Mucosa of descending colon (tissue), 3 donors: ENCODE measurements around the gene DBR1. TPM values are rescaled to one million over a fixed set of nuclear protein-coding genes. Genes with fewer than 3 reads are reported as not detected.
A peak's percentile ranks its signal among the peaks of the same experiment; 100 is the strongest.

Experiments used
- ATAC-seq: fragments of 200-7000 bp; cut with Tn5 transposase; one replicate; pipeline ENCODE4 v1.9.1; 2020; ENCODE audit warnings: mild to moderate bottlenecking, moderate library complexity
- DNase-seq, 3 donors: peaks; one replicate each; pipeline ENCODE4 v3.0.0-alpha.2; 2020
- H3K36me3 ChIP-seq: fragments of 200-600 bp; one replicate; pipeline ENCODE4 v1.8.0; 2021; ENCODE audit warnings: low read depth, mild to moderate bottlenecking
- H3K4me1 ChIP-seq: fragments of 200-600 bp; one replicate; pipeline ENCODE4 v1.8.0; 2021; ENCODE audit warnings: low read depth, mild to moderate bottlenecking
- H3K4me3 ChIP-seq: fragments of 200-600 bp; one replicate; pipeline ENCODE4 v1.8.0; 2021; ENCODE audit warnings: mild to moderate bottlenecking
- H3K9me3 ChIP-seq: fragments of 200-600 bp; one replicate; pipeline ENCODE4 v1.8.0; 2021; ENCODE audit warnings: mild to moderate bottlenecking
- intact Hi-C, 2 donors: fragments of 100-400 bp; cut with DNase I in 1 of 2; cut with micrococcal nuclease in 1 of 2; formaldehyde crosslinking; loops; one replicate each; pipeline versions ENCODE4 v1.11.0 to v1.11.1; 2022; cut with DNase I, micrococcal nuclease
- total RNA-seq, 3 donors: library from RNA; stranded (reverse); fragmentation: NEBNext Ultra II Directional in 2 of 3; extraction: Animal tissue kit (Norgen Biotek cat#: 25700) in 2 of 3; gene quantifications; one replicate each; pipeline versions ENCODE4 v1.2.1 to v1.2.4, GENCODE V29; 2021 to 2023
- TF ChIP-seq, protein P1 (sequence below): fragments of 200-600 bp; IDR thresholded peaks from one replicate; pipeline ENCODE4 v1.8.0; 2022; ENCODE audit warnings: antibody characterized with exemption, mild to moderate bottlenecking
- donor health status: DM: no; HTN: no; CAD: no; lungs with moderate emphysema.
- donor health status: DM: no; HTN: no; CAD: no.
- donor health status: DM: no; HTN: yes; CAD: no.

DBR1 gene
- total RNA-seq, 3 donors from 2014 or later, result 10.5 to 11.6 (median 11.6) TPM

DNA sequence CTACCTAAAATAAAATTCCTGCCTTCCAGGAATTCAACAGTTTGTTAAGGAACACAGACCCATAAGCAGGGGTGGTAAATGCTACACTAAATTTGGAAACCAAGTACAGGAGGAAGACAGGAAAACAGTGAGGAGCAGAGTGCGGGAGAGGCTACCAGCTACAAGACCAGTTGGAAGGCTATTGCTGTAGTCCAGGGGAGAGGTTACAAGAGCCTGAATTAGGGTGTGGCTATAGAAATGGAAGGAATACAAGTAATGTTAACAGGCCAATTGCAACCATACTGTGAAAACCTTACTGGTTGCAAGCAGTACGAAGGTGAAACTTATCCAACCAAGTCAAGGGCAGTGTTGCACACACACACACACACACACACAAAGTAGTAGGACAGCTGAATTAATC, 11.5 kb upstream of the DBR1 start:
- intact Hi-C loops, result no loop called here
- DNase-seq, result no peak
- H3K9me3 ChIP-seq, result no peaks in the 10 kb centered on the region
- TF ChIP-seq, protein P1, sequence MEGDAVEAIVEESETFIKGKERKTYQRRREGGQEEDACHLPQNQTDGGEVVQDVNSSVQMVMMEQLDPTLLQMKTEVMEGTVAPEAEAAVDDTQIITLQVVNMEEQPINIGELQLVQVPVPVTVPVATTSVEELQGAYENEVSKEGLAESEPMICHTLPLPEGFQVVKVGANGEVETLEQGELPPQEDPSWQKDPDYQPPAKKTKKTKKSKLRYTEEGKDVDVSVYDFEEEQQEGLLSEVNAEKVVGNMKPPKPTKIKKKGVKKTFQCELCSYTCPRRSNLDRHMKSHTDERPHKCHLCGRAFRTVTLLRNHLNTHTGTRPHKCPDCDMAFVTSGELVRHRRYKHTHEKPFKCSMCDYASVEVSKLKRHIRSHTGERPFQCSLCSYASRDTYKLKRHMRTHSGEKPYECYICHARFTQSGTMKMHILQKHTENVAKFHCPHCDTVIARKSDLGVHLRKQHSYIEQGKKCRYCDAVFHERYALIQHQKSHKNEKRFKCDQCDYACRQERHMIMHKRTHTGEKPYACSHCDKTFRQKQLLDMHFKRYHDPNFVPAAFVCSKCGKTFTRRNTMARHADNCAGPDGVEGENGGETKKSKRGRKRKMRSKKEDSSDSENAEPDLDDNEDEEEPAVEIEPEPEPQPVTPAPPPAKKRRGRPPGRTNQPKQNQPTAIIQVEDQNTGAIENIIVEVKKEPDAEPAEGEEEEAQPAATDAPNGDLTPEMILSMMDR, result no peak
- H3K4me3 ChIP-seq, result no peak overlapping the region
- no peaks in the 10 kb centered on the region for H3K36me3 ChIP-seq
- no peak for ATAC-seq
- H3K4me1 ChIP-seq, result peaks cover 19% of the 10 kb centered on the region

DNA sequence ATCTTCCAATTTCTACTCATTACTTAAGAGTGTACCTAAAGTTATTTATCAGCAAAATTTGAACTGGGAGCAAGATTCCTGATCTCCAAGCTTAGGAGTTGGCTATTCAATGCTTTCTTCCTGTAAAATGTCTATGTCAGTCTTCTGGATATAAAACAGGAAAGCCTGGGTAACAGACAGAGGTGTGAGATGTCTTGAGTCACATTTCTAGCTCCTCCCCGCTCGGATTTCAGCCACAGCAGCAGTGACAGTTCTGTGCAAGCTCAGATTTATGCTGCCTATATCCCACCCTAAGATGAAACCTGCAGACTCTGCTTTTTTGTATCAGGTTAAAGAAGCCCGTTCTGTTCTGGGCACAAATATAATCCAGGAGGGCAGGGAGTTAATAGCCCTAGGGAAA, 10.3 kb upstream of the DBR1 start:
- Histone ChIP-seq H3K4me1 (peaks cover 19% of the 10 kb centered on the region), H3K36me3 (no peaks in the 10 kb centered on the region), H3K4me3 (no peak overlapping the region), H3K9me3 (no peaks in the 10 kb centered on the region)
- intact Hi-C loops, result no loop called here
- no peak for DNase-seq
- TF ChIP-seq, protein P1, result no peak
- no peak for ATAC-seq

DNA sequence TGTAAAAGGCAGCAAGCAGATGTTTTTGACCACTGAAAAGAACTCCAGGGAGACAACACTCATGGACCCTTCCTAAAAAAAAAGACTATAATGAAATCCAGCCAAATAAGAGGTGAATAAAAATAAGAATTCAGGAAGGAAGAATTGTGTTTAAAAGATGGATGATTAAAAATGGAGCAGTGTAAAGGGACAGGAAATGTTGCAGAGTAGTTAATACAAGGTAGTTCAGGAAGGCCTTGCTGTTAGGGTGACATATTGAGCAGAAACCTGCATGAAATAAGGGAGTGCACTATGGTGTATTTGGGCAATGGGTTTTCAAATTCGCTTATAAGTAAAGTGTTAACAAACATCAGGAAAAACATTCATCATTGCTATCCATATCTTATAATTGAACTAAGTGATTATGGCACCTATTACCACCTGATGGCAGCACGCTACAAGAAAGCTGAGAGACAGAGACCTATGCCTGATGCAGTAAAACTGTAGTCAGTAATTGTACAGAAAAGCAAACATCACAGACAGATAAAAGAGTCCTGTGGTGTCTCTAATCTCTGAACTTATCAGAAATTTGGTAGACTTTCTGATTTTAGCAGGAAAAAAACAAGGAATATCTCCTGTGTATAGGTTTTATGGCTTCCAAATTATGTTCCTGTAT, 5.8 kb upstream of the DBR1 start:
- H3K4me1 ChIP-seq, result no peaks in the 10 kb centered on the region
- H3K9me3 ChIP-seq, result no peaks in the 10 kb centered on the region
- intact Hi-C loops, result no loop called here
- DNase-seq (peak in 1 of 3 donors; percentile 68), ATAC-seq (peak; percentile 88)
- H3K36me3 ChIP-seq, result no peaks in the 10 kb centered on the region
- H3K4me3 ChIP-seq, result no peak overlapping the region
- TF ChIP-seq, protein P1, result no peak

DNA sequence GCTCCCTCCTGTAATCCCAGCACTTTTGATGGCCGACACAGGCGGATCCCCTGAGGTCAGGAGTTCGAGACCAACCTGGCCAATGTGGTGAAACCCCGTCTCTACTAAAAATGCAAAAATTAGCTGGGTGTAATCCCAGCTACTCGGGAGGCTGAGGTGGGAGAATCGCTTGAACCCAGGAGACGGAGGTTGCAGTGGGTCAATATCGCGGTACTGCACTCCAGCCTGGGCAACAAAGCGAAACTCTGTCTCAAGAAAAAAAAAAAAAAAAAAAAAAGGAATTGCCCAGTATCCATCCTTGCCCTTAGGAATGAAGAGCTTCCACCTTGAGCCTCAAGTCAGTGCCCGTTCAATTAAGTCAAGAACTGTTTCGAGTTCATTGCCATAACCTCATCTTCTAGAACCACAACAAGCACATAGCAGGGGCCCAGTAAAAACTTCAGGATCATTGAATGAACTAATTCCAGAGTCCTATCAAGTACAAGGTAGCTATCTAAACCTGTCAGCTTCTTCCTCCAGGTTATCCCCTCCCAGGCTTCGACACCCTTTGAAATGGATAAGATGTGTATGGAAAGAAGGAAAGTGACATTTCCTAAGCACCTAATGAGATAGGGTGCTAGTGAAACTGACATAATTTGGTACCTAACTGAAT, 826 bp downstream of the DBR1 start:
- Histone ChIP-seq H3K4me1 (peaks cover 11% of the 10 kb centered on the region), H3K4me3 (peak overlapping the region; percentile 58), H3K9me3 (no peaks in the 10 kb centered on the region), H3K36me3 (no peaks in the 10 kb centered on the region)
- DNase-seq (no peak), ATAC-seq (peak; percentile 6)
- TF ChIP-seq, protein P1, result no peak
- intact Hi-C loops, result no loop called here

DNA sequence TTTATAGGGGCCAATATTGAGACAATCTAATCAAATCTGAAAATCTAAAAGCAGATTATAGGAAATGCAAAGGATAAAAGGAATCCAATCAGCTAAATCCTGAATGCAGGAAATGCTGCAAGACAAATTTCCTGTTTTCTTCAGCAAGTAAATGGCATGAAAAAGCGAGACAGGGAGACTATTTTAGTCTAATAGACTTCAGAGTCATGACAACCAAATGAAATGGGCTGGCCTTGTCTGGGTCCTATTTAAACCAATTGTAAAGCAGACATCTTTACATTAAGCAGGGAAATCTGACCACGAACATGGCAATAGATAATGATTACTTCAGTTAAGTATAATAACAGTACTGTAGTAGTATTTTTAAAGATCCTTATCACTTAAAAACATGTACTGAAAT, 2.1 kb downstream of the DBR1 start:
- TF ChIP-seq, protein P1, result no peak
- no peak for ATAC-seq
- no peaks in the 10 kb centered on the region for H3K36me3 ChIP-seq
- no peak overlapping the region for H3K4me3 ChIP-seq
- H3K4me1 ChIP-seq, result peaks cover 11% of the 10 kb centered on the region
- no peaks in the 10 kb centered on the region for H3K9me3 ChIP-seq
- DNase-seq, result no peak
- intact Hi-C loops, result no loop called here
